Left lung (tissue), 10 donors: ENCODE results near the gene L3MBTL1. TPM values are rescaled to one million over a fixed set of nuclear protein-coding genes. Genes with fewer than 3 reads are reported as not detected.
"Not testable (repeated sequence)": the region's sequence is repeated elsewhere in the genome, so short reads cannot be mapped to it uniquely, and the experiment has no call there.

Experiments used
- ATAC-seq: fragments of 200-7000 bp; cut with Tn5 transposase; one replicate; pipeline ENCODE4 v1.9.1; 2020; ENCODE audit warnings: moderate library complexity
- DNase-seq, 4 donors: peaks; one replicate each; pipeline ENCODE4 v3.0.0-alpha.2; 2013 to 2020
- H3K27ac ChIP-seq, 2 donors: fragments of 200-600 bp; sonication (generic) in 1 of 2; one replicate each; pipeline versions ENCODE4 v1.5.0 to v1.8.0; 2020 to 2021
- H3K27me3 ChIP-seq, 2 donors: fragments of 200-600 bp; sonication (generic) in 1 of 2; one replicate each; pipeline versions ENCODE4 v1.5.0 to v1.8.0; 2020 to 2021
- H3K36me3 ChIP-seq, 2 donors: fragments of 200-600 bp; sonication (generic) in 1 of 2; one replicate each; pipeline versions ENCODE4 v1.5.0 to v1.8.0; 2020 to 2021
- H3K4me1 ChIP-seq, 2 donors: fragments of 200-600 bp; one replicate each; pipeline ENCODE4 v1.8.0; 2021
- H3K4me3 ChIP-seq, 2 donors: fragments of 200-600 bp; sonication (generic) in 1 of 2; one replicate each; pipeline versions ENCODE4 v1.5.0 to v1.8.0; 2020 to 2021; ENCODE audit warnings: mild to moderate bottlenecking in 1 of 2
- H3K9me3 ChIP-seq, 2 donors: fragments of 200-600 bp; sonication (generic) in 1 of 2; one replicate each; pipeline versions ENCODE4 v1.5.0 to v1.8.0; 2020 to 2021
- CTCF ChIP-seq, 2 donors: fragments of 200-600 bp; sonication (generic) in 1 of 2; IDR thresholded peaks; one replicate each; pipeline versions ENCODE4 v1.5.0 to v1.8.0; 2021; ENCODE audit warnings: antibody characterized with exemption in 2 of 2
- intact Hi-C, 2 donors: fragments of 100-400 bp; cut with DNase I; formaldehyde crosslinking; loops; one replicate each; pipeline versions ENCODE4 v1.11.2 to v1.14.2; 2022
- polyA plus RNA-seq, 6 donors: library from polyadenylated mRNA; unstranded; fragments of 120-200 nt; gene quantifications; one replicate each; pipeline ENCODE4 v1.2.1, GENCODE V29; 2013; ENCODE audit not compliant: insufficient read length in 6 of 6
- total RNA-seq, 2 donors: library from RNA; stranded (reverse); fragmentation: NEBNext Ultra II Directional; extraction: Animal tissue kit (Norgen Biotek cat#: 25700); gene quantifications; one replicate each; pipeline ENCODE4 v1.2.1, GENCODE V29; 2021
- donor health status: DM: no; HTN: yes; CAD: no.
- donor health status: DM: no; HTN: no; CAD: no.

The L3MBTL1 gene
- total and polyA plus RNA-seq, 8 donors = 8.1 to 25.4 (median 19.7) TPM

- H3K9me3 ChIP-seq = no peaks in the 10 kb centered on the region
- H3K27me3 ChIP-seq = no peaks in the 10 kb centered on the region
- no peaks in the 10 kb centered on the region for H3K4me1 ChIP-seq
- ATAC-seq = no peak
- H3K4me3 ChIP-seq = no peak overlapping the region
- TF ChIP-seq CTCF (IDR thresholded peaks at IDR 0.05) = no peak
- no peak overlapping the region for H3K27ac ChIP-seq
- no peak for DNase-seq
- intact Hi-C loops = no loop called here
- H3K36me3 ChIP-seq = no peaks in the 10 kb centered on the region
These were observed 30.3 kb upstream of the L3MBTL1 start for GRCh38 chr20:43477193-43477592.

GRCh38 chr20:43477619-43478018, 29.9 kb upstream of the L3MBTL1 start:
- Histone ChIP-seq H3K36me3 (no peaks in the 10 kb centered on the region), H3K4me1 (no peaks in the 10 kb centered on the region), H3K27ac (no peak overlapping the region), H3K9me3 (no peaks in the 10 kb centered on the region), H3K27me3 (no peaks in the 10 kb centered on the region), H3K4me3 (no peak overlapping the region)
- intact Hi-C loops = no loop called here
- ATAC-seq = no peak
- TF ChIP-seq CTCF (IDR thresholded peaks at IDR 0.05) = no peak
- DNase-seq = no peak

GRCh38 chr20:43490038-43490437, 17.5 kb upstream of the L3MBTL1 start:
- H3K36me3 ChIP-seq = no peaks in the 10 kb centered on the region
- H3K27ac ChIP-seq = no peak overlapping the region
- intact Hi-C loops = no loop called here
- H3K4me3 ChIP-seq = no peak overlapping the region
- no peaks in the 10 kb centered on the region for H3K4me1 ChIP-seq
- no peak for TF ChIP-seq CTCF (IDR thresholded peaks at IDR 0.05)
- ATAC-seq (no peak), DNase-seq (no peak)
- H3K9me3 ChIP-seq = peaks cover 0 to 17% of the 10 kb centered on the region in 2 donors
- no peaks in the 10 kb centered on the region for H3K27me3 ChIP-seq

GRCh38 chr20:43492101-43492500, 15.4 kb upstream of the L3MBTL1 start:
- Histone ChIP-seq H3K4me1 (no peaks in the 10 kb centered on the region), H3K27me3 (no peaks in the 10 kb centered on the region), H3K4me3 (no peak overlapping the region), H3K27ac (no peak overlapping the region), H3K36me3 (no peaks in the 10 kb centered on the region), H3K9me3 (peaks cover 0 to 7% of the 10 kb centered on the region in 2 donors)
- intact Hi-C loops = no loop called here
- no peak for ATAC-seq
- TF ChIP-seq CTCF (IDR thresholded peaks at IDR 0.05) = no peak
- DNase-seq = no peak

GRCh38 chr20:43495388-43495787, 12.1 kb upstream of the L3MBTL1 start:
- no peak for DNase-seq
- no peaks in the 10 kb centered on the region for H3K4me1 ChIP-seq
- no peaks in the 10 kb centered on the region for H3K36me3 ChIP-seq
- H3K27ac ChIP-seq = no peak overlapping the region
- no peak for TF ChIP-seq CTCF (IDR thresholded peaks at IDR 0.05)
- no peak overlapping the region for H3K4me3 ChIP-seq
- intact Hi-C loops = no loop called here
- no peaks in the 10 kb centered on the region for H3K27me3 ChIP-seq
- H3K9me3 ChIP-seq = peaks cover 0 to 3% of the 10 kb centered on the region in 2 donors
- ATAC-seq = no peak

GRCh38 chr20:43502021-43502420, 5.5 kb upstream of the L3MBTL1 start:
- ATAC-seq, H3K4me1 ChIP-seq, H3K36me3 ChIP-seq, DNase-seq, H3K27ac ChIP-seq, H3K9me3 ChIP-seq, intact Hi-C loops, H3K4me3 ChIP-seq: not testable (repeated sequence)
- H3K27me3 ChIP-seq = peaks cover 0 to 28% of the 10 kb centered on the region in 2 donors
